KMS-11 (cell line): ENCODE measurements around the gene WDR86.

ENCODE experiments used
- H2AFZ ChIP-seq: fragments of 200-600 bp; sonication (generic); 2 replicates; pipeline ENCODE4 v1.6.1; 2016; ENCODE audit warnings: antibody characterized with exemption, mixed run types, low read depth
- H3K27ac ChIP-seq: fragments of 200-600 bp; sonication (generic); 2 replicates; pipeline ENCODE4 v1.6.1; 2016; ENCODE audit warnings: mild to moderate bottlenecking, mixed run types
- H3K27me3 ChIP-seq: fragments of 200-600 bp; sonication (generic); 2 replicates; pipeline ENCODE4 v1.6.1; 2017; ENCODE audit warnings: mild to moderate bottlenecking, low read depth, mixed run types, moderate library complexity; ENCODE audit not compliant: insufficient read depth
- H3K36me3 ChIP-seq: fragments of 200-600 bp; sonication (generic); 2 replicates; pipeline ENCODE4 v1.6.1; 2017; ENCODE audit warnings: mild to moderate bottlenecking, mixed run types; ENCODE audit not compliant: insufficient read depth
- H3K4me1 ChIP-seq: fragments of 200-600 bp; sonication (generic); 2 replicates; pipeline ENCODE4 v1.6.1; 2016; ENCODE audit warnings: mild to moderate bottlenecking, low read depth, mixed run types; ENCODE audit not compliant: poor library complexity, severe bottlenecking
- H3K4me2 ChIP-seq: fragments of 200-600 bp; sonication (generic); 2 replicates; pipeline ENCODE4 v1.7.0; 2016; ENCODE audit warnings: mild to moderate bottlenecking, mixed run types
- H3K4me3 ChIP-seq: fragments of 200-600 bp; sonication (generic); IDR thresholded peaks from 2 replicates; pipeline ENCODE4 v1.6.1; 2017; ENCODE audit warnings: low read depth, low read length, mixed read lengths; ENCODE audit not compliant: insufficient read depth
- H3K79me2 ChIP-seq: fragments of 200-600 bp; sonication (generic); 2 replicates; pipeline ENCODE4 v1.6.1; 2016; ENCODE audit warnings: low read depth, mixed run types; ENCODE audit not compliant: insufficient read depth
- H3K9ac ChIP-seq: fragments of 200-600 bp; sonication (generic); 2 replicates; pipeline ENCODE4 v1.6.1; 2016; ENCODE audit warnings: mild to moderate bottlenecking, mixed run types
- H4K20me1 ChIP-seq: fragments of 200-600 bp; sonication (generic); 2 replicates; pipeline ENCODE4 v1.6.1; 2016; ENCODE audit warnings: mild to moderate bottlenecking, mixed run types; ENCODE audit not compliant: insufficient read depth
- TF ChIP-seq, protein P1 (sequence below): fragments of 200-600 bp; sonication (generic); conservative IDR thresholded peaks from 2 replicates; pipeline ENCODE4 v1.6.1; 2017; ENCODE audit warnings: low read depth, mild to moderate bottlenecking, antibody characterized with exemption, low read length, moderate library complexity, mixed read lengths

WDR86 gene

DNA sequence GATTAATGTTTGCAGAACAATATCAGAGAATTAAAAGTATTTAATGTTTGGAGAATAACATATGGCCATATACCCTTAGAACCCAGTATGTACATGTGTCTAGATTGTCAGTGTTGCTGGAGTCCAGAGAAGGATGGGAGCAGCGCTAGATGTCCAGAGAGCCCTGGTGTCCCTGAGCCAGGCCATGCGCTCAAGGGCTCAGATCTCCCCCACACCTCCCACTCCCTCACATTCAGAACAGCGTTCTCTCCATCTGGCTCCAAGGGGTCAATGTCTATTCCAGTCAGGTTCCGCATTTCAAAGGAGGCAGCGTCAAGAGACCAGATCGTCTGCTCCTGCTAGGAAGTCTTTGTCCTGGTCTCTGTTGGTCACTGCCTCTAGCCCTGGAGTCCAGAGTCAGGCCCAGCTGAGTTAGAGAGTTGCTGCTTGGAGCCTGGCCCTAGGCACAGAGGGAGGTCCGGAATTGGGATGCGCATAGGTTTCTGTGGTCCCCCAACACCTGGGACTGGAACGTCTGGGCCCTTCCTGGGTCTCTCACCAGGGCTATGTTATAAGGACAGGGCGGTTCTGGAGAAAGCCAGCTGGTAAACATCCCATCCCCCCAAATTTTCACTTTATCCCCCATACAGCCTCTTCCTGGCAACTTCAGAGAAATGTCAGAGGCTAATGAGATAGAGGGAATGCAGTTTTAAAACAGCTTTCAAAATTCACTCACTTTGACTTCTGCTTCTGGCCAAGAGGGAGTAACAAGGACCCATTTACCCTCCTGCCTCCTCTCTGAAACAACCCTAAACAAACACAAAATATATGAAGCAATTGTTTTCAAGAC, 6.5 kb upstream of the WDR86 start:
- Histone ChIP-seq H3K36me3 (no peaks in the 10 kb centered on the region), H3K4me3 (no peak overlapping the region), H3K4me1 (no peaks in the 10 kb centered on the region), H4K20me1 (no peaks in the 10 kb centered on the region), H3K79me2 (no peaks in the 10 kb centered on the region), H3K4me2 (no peak overlapping the region), H3K9ac (no peak overlapping the region), H2AFZ (no peak overlapping the region), H3K27me3 (no peaks in the 10 kb centered on the region), H3K27ac (no peak overlapping the region)
- TF ChIP-seq, protein P1, sequence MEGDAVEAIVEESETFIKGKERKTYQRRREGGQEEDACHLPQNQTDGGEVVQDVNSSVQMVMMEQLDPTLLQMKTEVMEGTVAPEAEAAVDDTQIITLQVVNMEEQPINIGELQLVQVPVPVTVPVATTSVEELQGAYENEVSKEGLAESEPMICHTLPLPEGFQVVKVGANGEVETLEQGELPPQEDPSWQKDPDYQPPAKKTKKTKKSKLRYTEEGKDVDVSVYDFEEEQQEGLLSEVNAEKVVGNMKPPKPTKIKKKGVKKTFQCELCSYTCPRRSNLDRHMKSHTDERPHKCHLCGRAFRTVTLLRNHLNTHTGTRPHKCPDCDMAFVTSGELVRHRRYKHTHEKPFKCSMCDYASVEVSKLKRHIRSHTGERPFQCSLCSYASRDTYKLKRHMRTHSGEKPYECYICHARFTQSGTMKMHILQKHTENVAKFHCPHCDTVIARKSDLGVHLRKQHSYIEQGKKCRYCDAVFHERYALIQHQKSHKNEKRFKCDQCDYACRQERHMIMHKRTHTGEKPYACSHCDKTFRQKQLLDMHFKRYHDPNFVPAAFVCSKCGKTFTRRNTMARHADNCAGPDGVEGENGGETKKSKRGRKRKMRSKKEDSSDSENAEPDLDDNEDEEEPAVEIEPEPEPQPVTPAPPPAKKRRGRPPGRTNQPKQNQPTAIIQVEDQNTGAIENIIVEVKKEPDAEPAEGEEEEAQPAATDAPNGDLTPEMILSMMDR = no peak

GRCh38 chr7:151415375-151416105, 5.7 kb upstream of the WDR86 start:
- H2AFZ ChIP-seq = no peak overlapping the region
- H3K79me2 ChIP-seq = no peaks in the 10 kb centered on the region
- H3K27me3 ChIP-seq = no peaks in the 10 kb centered on the region

GRCh38 chr7:151413241-151413640, 3.4 kb upstream of the WDR86 start:
- H3K27ac ChIP-seq = no peak overlapping the region
- TF ChIP-seq, protein P1 = no peak
- H4K20me1 ChIP-seq = no peaks in the 10 kb centered on the region
- H3K9ac ChIP-seq = no peak overlapping the region
- H3K27me3 ChIP-seq = no peaks in the 10 kb centered on the region
- H3K36me3 ChIP-seq = no peaks in the 10 kb centered on the region
- no peak overlapping the region for H3K4me3 ChIP-seq
- H3K79me2 ChIP-seq = no peaks in the 10 kb centered on the region
- no peaks in the 10 kb centered on the region for H3K4me1 ChIP-seq
- no peak overlapping the region for H2AFZ ChIP-seq
- no peak overlapping the region for H3K4me2 ChIP-seq

More at GRCh38 chr7:151415375-151416105, 5.7 kb upstream of the WDR86 start:
- Histone ChIP-seq H3K9ac (no peak overlapping the region), H4K20me1 (no peaks in the 10 kb centered on the region), H3K4me3 (no peak overlapping the region), H3K27ac (no peak overlapping the region), H3K4me1 (no peaks in the 10 kb centered on the region), H3K4me2 (no peak overlapping the region), H3K36me3 (no peaks in the 10 kb centered on the region)
- TF ChIP-seq, protein P1 = no peak

GRCh38 chr7:151412318-151412717, 2.5 kb upstream of the WDR86 start:
- Histone ChIP-seq H3K4me1 (no peaks in the 10 kb centered on the region), H3K79me2 (no peaks in the 10 kb centered on the region), H3K4me3 (no peak overlapping the region), H4K20me1 (no peaks in the 10 kb centered on the region), H3K27ac (no peak overlapping the region), H3K4me2 (no peak overlapping the region), H2AFZ (no peak overlapping the region), H3K27me3 (no peaks in the 10 kb centered on the region), H3K9ac (no peak overlapping the region), H3K36me3 (no peaks in the 10 kb centered on the region)
- TF ChIP-seq, protein P1 = no peak
